Fibroblast of skin of scalp (primary cell): ENCODE measurements around the gene C2CD4A.

Experiments
- DNase-seq: peaks from one replicate; pipeline ENCODE4 v3.0.0-alpha.2; 2013

C2CD4A gene

DNA sequence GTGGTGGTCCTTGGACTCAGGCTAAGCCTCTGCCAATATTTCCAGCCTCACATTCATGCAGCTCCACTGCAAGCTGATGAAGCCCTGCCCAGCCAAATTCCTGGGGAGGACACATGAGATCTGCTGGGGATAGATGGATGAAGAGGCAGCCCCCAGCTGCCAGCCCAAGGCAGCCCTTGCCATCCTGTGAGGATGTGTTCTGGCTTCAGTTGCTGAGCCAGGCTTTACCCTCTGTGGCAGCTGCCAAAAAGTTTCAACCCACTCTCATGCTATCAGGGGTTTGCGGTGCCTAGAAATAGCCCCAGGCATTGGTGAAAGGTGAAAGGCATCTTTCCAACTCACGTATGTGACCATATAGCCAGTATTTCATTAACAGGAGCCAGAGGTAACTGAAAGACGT lies 37.6 kb downstream of the C2CD4A start:
- no peak for DNase-seq

DNA sequence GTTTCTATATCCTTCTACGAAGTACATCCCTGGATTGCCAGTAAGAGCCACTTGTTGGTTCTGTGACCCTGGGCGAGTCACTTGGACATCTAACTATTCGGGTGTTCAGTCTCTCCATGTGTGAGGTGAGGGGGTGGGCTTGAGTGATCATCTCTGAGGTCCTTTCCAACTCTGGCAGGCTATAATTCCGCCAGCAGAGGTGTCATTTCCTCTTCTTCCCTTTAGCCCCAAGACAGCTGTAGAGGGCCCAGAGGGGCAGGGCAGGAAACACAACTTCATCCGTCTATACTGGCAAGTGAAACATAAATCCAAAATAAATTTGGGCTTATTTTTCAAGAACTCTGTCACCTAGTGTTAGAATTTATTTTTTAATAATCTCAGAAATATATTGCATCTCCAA lies 38.1 kb downstream of the C2CD4A start:
- DNase-seq: no peak

DNA sequence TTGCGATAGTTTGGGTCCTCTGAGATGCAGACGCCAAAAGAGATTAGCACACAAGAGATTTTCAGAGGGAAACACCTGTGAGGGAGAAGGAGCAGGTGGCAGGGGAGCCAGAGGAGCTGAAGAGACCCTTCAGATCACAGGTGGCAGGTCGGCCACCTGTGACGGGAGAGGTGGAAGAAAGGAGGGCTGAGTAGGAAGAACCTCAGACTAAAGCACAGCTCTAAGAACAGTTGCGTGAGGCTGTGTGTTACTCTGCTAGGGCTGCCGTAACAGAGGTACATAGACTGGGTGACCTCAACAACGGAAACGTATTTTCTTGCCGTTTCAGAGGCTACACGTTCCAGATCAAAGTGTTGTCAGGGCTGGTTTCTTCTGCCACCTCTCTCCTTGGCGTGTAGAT lies 38.5 kb downstream of the C2CD4A start:
- DNase-seq: no peak

DNA sequence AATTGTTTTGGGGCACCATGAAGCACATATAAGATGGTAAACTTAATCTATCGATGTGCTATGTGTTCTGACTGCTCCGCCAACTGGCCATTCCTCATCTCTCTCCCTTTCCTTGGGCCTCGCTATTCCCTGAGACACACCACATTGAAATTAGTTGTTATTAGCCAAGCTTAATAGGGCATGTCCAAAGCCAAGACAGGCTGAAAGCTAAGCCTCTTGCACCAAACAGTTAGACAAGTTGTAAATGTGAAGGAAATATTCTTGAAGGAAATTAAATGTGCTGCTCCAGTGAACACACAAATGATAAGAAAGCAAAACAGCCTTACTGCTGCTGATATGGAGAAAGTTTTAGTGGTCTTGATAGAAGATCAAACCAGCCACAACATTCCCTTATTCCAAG lies 39.3 kb downstream of the C2CD4A start:
- no peak for DNase-seq

DNA sequence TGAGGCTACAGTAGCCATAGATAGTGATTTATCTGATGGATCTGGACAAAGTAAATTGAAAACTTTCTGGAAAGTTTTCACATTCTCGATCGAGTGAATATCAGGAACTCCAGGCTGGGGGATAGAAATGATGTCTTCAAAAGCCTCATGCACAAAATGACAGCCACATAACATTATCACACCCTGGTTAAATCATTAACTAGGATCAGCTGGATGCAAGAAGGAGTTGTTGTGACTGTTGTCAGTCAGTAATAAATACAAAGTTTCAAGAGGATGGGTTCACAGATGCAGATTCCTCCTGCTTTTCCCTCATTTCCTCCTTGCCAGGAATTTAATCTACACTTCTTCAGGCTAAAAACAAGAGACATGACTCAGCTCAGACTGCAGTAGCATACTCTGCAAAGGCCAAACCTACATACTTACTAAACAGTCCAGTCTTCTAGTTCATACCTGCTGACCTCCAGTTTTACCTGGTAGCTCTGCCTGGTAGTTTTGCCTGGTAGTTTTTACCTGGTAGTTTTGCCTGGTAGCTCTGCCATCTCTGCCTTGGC lies 40.9 kb downstream of the C2CD4A start:
- no peak for DNase-seq

DNA sequence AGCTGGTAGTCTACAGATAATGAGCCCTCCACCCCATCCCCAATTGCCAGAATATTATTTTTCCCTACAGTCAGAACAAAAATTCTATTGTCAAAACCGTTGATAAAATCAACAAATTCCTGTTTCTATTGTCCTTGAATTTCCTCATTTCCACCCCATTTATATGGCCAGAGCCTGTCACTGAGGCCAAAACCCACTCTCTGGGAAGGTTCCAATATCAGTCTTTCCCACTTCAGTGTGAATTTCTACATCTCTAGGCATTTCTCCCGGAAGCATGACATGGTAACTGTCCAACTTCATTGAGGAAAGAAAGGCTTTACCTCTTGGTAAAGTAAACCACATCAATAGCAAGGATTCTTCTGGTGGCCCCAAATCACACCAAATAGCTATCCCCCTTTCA lies 41.6 kb downstream of the C2CD4A start:
- no peak for DNase-seq

DNA sequence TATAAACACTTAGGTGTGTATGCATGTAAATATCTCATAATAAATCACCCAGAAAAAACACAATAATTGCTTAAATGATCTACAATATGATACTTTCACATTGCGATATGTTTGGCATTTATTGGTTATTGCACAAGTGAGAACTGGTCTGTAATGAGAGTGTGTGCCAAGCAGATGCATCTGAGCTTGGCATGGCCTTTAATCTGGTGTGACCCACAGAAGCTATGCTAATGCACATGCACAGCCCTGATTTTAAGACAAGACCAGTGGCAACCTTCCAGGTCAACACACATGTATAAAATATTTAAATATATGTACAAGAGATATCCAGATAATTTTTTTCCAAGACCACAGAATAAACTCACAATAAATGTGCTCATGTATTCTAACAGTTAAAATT lies 42.7 kb downstream of the C2CD4A start:
- no peak for DNase-seq

GRCh38 chr15:62109982-62110851 lies 43.4 kb downstream of the C2CD4A start:
- peak; percentile 67 for DNase-seq

DNA sequence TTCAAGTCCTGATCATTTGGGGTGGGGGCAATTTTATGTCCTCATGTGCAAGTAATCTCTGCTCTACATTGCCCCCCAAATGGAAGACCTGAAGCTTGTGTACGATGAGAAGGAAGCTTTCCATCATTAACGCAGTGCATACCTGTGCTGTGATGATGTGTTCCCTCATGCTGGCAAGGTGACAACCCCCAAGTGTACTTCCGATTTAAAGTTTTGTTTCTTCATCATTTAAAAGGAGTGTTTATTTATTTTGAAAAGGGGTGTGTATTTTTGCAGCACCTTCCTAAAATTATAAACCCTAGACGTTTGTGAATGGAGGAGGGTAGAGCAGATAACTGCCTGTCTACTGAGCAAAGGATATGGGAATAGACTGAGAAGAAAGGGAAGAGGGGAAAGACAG lies 45.3 kb downstream of the C2CD4A start:
- no peak for DNase-seq

DNA sequence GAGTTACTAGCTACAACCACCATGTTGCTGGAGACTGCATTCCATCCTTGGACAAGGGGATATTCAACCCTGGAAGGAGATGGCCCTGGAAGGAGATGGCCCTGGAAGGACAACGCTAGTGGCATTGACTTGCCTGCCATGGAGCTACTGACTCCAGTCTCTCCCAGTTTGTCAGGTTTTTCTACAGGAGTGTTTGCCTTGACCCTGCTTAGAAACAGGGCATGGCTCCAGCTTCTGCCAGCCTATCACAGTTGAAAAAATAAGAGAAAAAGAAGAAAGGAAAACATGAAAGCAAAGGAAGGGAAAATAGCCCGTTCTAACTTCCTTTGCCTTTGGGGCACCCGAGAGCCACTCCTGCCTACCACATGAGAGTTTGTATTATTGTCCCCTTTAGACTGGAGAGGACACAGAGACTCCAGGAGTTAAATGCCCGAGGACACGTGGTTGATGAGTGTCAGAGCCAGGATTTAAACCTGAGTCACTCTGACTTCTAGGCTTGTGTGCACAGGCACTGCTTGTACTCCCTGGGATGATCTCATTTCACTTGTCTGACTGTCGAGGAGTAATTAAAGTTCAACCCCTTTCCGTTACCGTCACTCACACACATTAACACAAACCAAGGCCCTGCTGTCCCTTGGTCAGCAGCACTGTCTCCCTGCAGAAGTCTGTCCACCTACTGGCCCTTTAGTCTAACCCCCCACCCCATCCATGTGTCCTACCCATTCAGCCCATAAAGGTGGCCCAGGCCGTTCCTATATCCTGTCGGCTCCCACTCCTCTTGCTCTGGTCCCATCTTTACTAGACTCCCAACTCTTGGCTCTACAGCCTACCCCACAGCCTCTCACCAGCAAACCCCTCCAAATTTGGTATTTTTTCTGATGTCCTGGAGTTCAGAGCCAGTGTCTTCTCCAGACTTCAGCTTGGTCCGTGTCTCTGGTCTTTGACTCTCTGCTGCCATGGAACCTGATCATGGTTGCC lies 46.1 kb downstream of the C2CD4A start:
- peak; percentile 68 for DNase-seq

DNA sequence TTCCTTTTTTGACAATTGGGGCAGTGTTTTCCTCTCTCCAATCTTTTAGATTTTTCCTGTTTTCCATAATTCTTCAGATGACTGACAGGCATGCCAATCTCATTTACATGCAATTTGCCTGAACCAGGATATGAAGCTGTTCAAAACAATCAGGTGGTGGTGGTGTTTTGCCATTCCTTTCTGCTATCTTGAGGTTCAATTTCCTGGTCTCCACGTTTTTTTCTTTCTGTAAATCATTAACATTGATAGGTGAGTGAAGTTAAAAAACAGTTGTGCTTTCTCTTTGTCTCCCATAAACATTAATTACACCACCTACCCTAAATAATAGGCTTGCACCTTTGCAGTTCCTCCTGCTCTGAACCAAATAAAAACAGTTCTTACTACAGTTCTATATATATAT lies 49.1 kb downstream of the C2CD4A start:
- no peak for DNase-seq

- DNase-seq: peak; percentile 55
Measured at GRCh38 chr15:62118520-62119226, 51.9 kb downstream of the C2CD4A start.

DNA sequence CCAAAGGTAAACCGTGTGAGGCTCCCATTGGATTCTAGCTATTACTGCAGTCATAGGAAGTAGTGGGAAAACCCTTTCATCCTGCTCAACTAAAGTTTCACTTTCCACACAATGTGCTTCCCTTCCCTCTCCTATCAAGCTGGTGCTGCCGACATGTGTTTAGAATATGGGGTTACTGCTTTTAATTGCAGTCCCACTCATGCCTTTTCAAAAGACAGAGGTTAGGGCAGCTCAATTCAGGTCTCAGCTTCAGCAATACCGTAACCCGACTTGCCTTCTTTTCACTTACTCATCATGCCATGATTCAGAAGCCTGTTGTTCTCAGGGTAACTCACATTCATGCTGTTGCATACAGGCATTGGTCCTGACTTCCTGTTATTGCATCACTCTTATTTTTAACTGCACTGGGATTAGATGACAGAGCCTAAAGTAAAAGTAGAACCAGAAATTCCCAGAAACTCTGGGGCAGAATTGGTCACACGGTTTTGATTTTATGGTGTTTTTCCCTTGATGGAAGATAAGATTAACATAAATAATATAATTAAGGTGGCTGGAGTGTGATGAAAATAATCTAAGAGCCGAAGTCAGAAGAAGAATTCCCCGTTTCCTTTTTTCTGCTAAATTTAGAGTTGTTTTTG lies 52.6 kb downstream of the C2CD4A start:
- peak; percentile 95 for DNase-seq

GRCh38 chr15:62119874-62120273 lies 53.1 kb downstream of the C2CD4A start:
- no peak for DNase-seq
